Osteoblast (primary cell): Measurements from ENCODE around the gene NACC2. TPM values are rescaled to one million over a fixed set of nuclear protein-coding genes. Genes with fewer than 3 reads are reported as not detected.
A peak's percentile ranks its signal among the peaks of the same experiment; 100 is the strongest.

Experiments used
- DNase-seq: peaks from one replicate; pipeline ENCODE4 v3.0.0; 2011; ENCODE audit warnings: low spot score, mixed read lengths; ENCODE audit not compliant: insufficient read length; ENCODE audit errors: missing footprints
- H2AFZ ChIP-seq: 2 replicates; pipeline ENCODE4 v1.6.0; 2011; ENCODE audit warnings: mild to moderate bottlenecking, low read length
- H3K27ac ChIP-seq: 2 replicates; pipeline ENCODE4 v1.5.1; 2011; ENCODE audit warnings: mild to moderate bottlenecking, low read depth, low read length, moderate library complexity
- H3K27me3 ChIP-seq: 2 replicates; pipeline ENCODE4 v1.6.0; 2012; ENCODE audit warnings: mild to moderate bottlenecking, control low read depth, inconsistent platforms, low read length, moderate library complexity; ENCODE audit not compliant: insufficient read depth
- H3K36me3 ChIP-seq: 2 replicates; pipeline ENCODE4 v1.5.1; 2011; ENCODE audit warnings: mild to moderate bottlenecking, low read length, control low read depth, moderate library complexity; ENCODE audit not compliant: insufficient read depth
- H3K4me1 ChIP-seq: 2 replicates; pipeline ENCODE4 v1.5.1; 2011; ENCODE audit warnings: mild to moderate bottlenecking, low read length, control low read depth, moderate library complexity; ENCODE audit not compliant: insufficient read depth
- H3K4me2 ChIP-seq: 2 replicates; pipeline ENCODE4 v1.6.0; 2011; ENCODE audit warnings: mild to moderate bottlenecking, low read length; ENCODE audit not compliant: insufficient read depth
- H3K4me3 ChIP-seq: fragments of 200-600 bp; sonication (generic); 3 replicates; pipeline ENCODE4 v1.5.1; 2012; ENCODE audit warnings: mild to moderate bottlenecking, low read length, inconsistent platforms; ENCODE audit not compliant: insufficient read depth
- H3K79me2 ChIP-seq: 2 replicates; pipeline ENCODE4 v1.6.0; 2012; ENCODE audit warnings: mild to moderate bottlenecking, low read length, control low read depth, inconsistent platforms; ENCODE audit not compliant: insufficient read depth
- H3K9me3 ChIP-seq: 2 replicates; pipeline ENCODE4 v1.5.1; 2011; ENCODE audit warnings: low read depth, low read length, control low read depth
- H4K20me1 ChIP-seq: 2 replicates; pipeline ENCODE4 v1.6.0; 2012; ENCODE audit warnings: mild to moderate bottlenecking, low read length, control low read depth; ENCODE audit not compliant: insufficient read depth
- total RNA-seq: library from RNA; depleted of rRNA; stranded (reverse); fragments of >200 nt; gene quantifications from 2 replicates; pipeline ENCODE4 v1.2.3, GENCODE V29; 2012
- TF ChIP-seq, protein P1 (sequence below): IDR thresholded peaks from 2 replicates; pipeline ENCODE4 v1.5.1; 2011; ENCODE audit warnings: mild to moderate bottlenecking, low read depth, low read length, moderate library complexity; ENCODE audit errors: extremely low read depth

The NACC2 gene
- total RNA-seq, 1 donor: 32.9 TPM

DNA sequence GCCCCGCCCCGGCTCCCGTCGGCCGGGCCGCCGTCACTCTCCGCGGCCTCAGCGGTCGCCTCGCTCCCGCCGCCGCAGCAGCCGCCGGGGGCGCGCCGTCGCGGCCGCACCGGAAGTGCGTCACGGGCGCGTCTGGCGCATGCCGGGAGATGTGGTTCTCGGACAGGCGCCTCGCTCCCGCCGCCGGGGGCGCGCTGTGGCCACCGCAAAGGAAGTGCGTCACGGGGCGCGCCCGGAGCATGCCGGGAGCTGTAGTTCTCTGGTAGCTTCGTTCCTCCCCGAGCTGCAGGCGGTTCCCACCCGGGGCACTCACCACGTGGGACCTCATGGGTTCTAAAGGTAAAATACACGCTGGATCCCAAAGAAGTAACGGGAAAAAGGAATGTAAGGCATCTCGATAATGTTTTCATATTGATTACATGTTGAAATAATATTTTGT is 133.8 kb downstream of the NACC2 start, which contains the start of gene UBAC1:
Gene UBAC1, minus strand, starts transcription at position 97 of the 439 bp plus-strand sequence. CDS start 211 bp downstream, outside the sequence.
- H3K4me1 ChIP-seq: peaks cover 9% of the 10 kb centered on the region
- peak within 1 kb of the TSS; percentile 84 for H2AFZ ChIP-seq
- H3K36me3 ChIP-seq: no peaks in the 10 kb centered on the region
- H4K20me1 ChIP-seq: peaks cover 22% of the 10 kb centered on the region
- peaks cover 6% of the 10 kb centered on the region for H3K27me3 ChIP-seq
- H3K4me2 ChIP-seq: peak within 1 kb of the TSS; percentile 90
- peak within 1 kb of the TSS; percentile 63 for H3K27ac ChIP-seq
- TF ChIP-seq, protein P1, sequence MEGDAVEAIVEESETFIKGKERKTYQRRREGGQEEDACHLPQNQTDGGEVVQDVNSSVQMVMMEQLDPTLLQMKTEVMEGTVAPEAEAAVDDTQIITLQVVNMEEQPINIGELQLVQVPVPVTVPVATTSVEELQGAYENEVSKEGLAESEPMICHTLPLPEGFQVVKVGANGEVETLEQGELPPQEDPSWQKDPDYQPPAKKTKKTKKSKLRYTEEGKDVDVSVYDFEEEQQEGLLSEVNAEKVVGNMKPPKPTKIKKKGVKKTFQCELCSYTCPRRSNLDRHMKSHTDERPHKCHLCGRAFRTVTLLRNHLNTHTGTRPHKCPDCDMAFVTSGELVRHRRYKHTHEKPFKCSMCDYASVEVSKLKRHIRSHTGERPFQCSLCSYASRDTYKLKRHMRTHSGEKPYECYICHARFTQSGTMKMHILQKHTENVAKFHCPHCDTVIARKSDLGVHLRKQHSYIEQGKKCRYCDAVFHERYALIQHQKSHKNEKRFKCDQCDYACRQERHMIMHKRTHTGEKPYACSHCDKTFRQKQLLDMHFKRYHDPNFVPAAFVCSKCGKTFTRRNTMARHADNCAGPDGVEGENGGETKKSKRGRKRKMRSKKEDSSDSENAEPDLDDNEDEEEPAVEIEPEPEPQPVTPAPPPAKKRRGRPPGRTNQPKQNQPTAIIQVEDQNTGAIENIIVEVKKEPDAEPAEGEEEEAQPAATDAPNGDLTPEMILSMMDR: peak; percentile 27
- H3K4me3 ChIP-seq: peak within 1 kb of the TSS; percentile 91
- DNase-seq: peak; percentile 100
- H3K9me3 ChIP-seq: no peaks in the 10 kb centered on the region
- peaks cover 39% of the 10 kb centered on the region for H3K79me2 ChIP-seq

DNA sequence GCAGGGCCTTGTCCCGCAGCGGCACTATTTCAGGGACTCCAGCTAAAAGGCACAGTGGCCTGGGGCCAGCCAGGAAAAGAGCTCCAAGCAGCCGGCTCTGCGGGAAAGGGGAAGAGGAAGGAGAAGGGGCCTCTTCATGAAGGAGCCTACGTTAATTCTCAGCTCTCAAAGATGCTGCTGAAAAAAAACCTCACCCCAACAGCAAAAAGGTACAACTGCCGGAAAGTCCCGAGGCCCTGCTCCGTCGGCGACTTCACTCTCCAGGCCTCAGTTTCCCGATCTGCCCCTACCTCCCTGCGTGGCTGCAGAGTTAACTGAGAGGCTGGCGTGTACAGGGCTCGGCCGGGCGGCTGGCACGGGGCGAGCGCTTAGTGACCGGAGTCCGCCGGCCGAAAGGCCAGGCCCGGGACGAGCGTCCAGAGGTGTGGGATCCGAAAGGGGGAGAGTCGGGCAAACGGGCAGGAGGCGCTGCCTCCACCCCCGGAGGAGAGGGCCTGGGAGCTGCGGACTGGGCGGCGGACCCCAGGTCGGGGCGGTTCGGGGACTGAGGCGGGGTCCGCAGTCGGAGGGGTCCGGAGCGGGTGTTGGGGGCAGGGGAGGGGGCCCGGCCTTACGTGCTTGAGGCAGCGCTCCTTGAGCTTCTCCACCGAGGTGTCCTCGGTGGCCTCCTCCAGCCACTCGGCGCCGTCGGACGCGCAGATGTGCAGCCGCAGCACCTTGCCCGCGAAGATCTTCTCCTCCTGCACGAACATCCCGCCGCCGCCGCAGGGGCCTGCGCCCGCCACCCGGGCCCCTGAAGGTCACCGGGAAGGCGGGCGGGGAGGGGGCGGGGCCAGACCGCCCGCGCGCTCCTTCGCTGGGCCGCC is 134.4 kb downstream of the NACC2 start:
- Histone ChIP-seq H3K79me2 (peaks cover 45% of the 10 kb centered on the region), H3K27me3 (peaks cover 6% of the 10 kb centered on the region), H4K20me1 (peaks cover 25% of the 10 kb centered on the region), H3K27ac (peak overlapping the region; percentile 63), H2AFZ (peak overlapping the region; percentile 84), H3K4me3 (peak overlapping the region; percentile 91), H3K36me3 (no peaks in the 10 kb centered on the region), H3K9me3 (no peaks in the 10 kb centered on the region), H3K4me2 (peak overlapping the region; percentile 90), H3K4me1 (peaks cover 9% of the 10 kb centered on the region)
- TF ChIP-seq, protein P1: no peak
- peak; percentile 95 for DNase-seq

GRCh38 chr9:135959814-135960213 is 135.3 kb downstream of the NACC2 start:
- H3K27ac ChIP-seq: no peak overlapping the region
- peak overlapping the region; percentile 91 for H3K4me3 ChIP-seq
- H2AFZ ChIP-seq: peak overlapping the region; percentile 84

More at GRCh38 chr9:135959814-135960213, 135.3 kb downstream of the NACC2 start:
- Histone ChIP-seq H3K36me3 (no peaks in the 10 kb centered on the region), H3K27me3 (peaks cover 6% of the 10 kb centered on the region), H3K9me3 (no peaks in the 10 kb centered on the region), H3K79me2 (peaks cover 49% of the 10 kb centered on the region), H3K4me1 (peaks cover 9% of the 10 kb centered on the region), H3K4me2 (peak overlapping the region; percentile 90), H4K20me1 (peaks cover 25% of the 10 kb centered on the region)
- TF ChIP-seq, protein P1: no peak
- peak; percentile 90 for DNase-seq
